ENCODE results near the gene FAIM. TPM values are rescaled to one million over a fixed set of nuclear protein-coding genes. Genes with fewer than 3 reads are reported as not detected.
"Not testable (repeated sequence)": the region's sequence is repeated elsewhere in the genome, so short reads cannot be mapped to it uniquely, and the experiment has no call there.

The FAIM gene
- 11.5 TPM for total RNA-seq
- long read RNA-seq, transcript FAIM-204 (5 exons, 946 nt) = major isoform, 10 of 13 reads
- long read RNA-seq, partial matches to known transcripts = 1 of 13 reads
- long read RNA-seq, other reads (novel, unspliced or antisense) = 1 of 13 reads

- Histone ChIP-seq H3K27ac (peak within 1 kb of the TSS; percentile 98), H3K4me1 (peaks cover 4% of the 10 kb centered on the region), H3K27me3 (no peaks in the 10 kb centered on the region), H3K4me3 (peak within 1 kb of the TSS; percentile 74), H3K36me3 (no peaks in the 10 kb centered on the region), H3K9me3 (no peaks in the 10 kb centered on the region)
- intact Hi-C loops (cut with DNase I) = no loop called here
- DNase-seq = peak; percentile 92
- ATAC-seq = peak; percentile 88
- TF ChIP-seq, protein P1, sequence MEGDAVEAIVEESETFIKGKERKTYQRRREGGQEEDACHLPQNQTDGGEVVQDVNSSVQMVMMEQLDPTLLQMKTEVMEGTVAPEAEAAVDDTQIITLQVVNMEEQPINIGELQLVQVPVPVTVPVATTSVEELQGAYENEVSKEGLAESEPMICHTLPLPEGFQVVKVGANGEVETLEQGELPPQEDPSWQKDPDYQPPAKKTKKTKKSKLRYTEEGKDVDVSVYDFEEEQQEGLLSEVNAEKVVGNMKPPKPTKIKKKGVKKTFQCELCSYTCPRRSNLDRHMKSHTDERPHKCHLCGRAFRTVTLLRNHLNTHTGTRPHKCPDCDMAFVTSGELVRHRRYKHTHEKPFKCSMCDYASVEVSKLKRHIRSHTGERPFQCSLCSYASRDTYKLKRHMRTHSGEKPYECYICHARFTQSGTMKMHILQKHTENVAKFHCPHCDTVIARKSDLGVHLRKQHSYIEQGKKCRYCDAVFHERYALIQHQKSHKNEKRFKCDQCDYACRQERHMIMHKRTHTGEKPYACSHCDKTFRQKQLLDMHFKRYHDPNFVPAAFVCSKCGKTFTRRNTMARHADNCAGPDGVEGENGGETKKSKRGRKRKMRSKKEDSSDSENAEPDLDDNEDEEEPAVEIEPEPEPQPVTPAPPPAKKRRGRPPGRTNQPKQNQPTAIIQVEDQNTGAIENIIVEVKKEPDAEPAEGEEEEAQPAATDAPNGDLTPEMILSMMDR (IDR thresholded peaks at IDR 0.05) = no peak
Observed at GRCh38 chr3:138608322-138609135, at the start of gene FAIM. Gene FAIM, plus strand, starts transcription at chr3:138608771. Its CDS starts 10,956 bp downstream, at chr3:138619727.

GRCh38 chr3:138559134-138559533 is 49.4 kb upstream of the FAIM start:
- DNase-seq (no peak), ATAC-seq (no peak)
- H3K9me3 ChIP-seq = no peaks in the 10 kb centered on the region
- no peaks in the 10 kb centered on the region for H3K36me3 ChIP-seq
- TF ChIP-seq, protein P1 (IDR thresholded peaks at IDR 0.05) = no peak
- H3K27me3 ChIP-seq = no peaks in the 10 kb centered on the region
- H3K4me1 ChIP-seq = no peaks in the 10 kb centered on the region
- H3K4me3 ChIP-seq = no peak overlapping the region
- intact Hi-C loops (cut with DNase I) = no loop called here
- no peak overlapping the region for H3K27ac ChIP-seq

DNA sequence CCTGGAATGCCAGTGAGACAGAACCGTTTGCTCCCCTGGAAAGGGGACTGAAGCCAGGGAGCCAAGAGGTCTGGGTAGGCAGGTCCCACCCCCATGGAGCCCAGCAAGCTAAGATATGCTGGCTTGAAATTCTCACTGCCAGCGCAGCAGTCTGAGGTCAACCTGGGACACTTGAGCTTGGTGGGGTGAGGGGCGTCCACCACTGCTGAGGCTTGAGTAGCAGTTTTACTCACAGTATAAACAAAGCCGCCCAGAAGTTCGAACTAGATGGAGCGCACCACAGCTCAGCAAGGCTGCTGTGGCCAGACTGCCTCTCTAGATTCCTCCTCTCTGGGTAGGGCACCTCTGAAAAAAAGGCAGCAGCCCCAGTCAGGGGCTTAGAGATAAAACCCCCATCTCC is 48.1 kb upstream of the FAIM start:
- no peaks in the 10 kb centered on the region for H3K9me3 ChIP-seq
- no peaks in the 10 kb centered on the region for H3K27me3 ChIP-seq
- no peaks in the 10 kb centered on the region for H3K4me1 ChIP-seq
- H3K27ac ChIP-seq = no peak overlapping the region
- TF ChIP-seq, protein P1 (IDR thresholded peaks at IDR 0.05) = no peak
- ATAC-seq (peak; percentile 65), DNase-seq (no peak)
- no peak overlapping the region for H3K4me3 ChIP-seq
- intact Hi-C loops (cut with DNase I) = no loop called here
- no peaks in the 10 kb centered on the region for H3K36me3 ChIP-seq

GRCh38 chr3:138562902-138563301 is 45.7 kb upstream of the FAIM start:
- intact Hi-C loops (cut with DNase I) = not testable (repeated sequence)

DNA sequence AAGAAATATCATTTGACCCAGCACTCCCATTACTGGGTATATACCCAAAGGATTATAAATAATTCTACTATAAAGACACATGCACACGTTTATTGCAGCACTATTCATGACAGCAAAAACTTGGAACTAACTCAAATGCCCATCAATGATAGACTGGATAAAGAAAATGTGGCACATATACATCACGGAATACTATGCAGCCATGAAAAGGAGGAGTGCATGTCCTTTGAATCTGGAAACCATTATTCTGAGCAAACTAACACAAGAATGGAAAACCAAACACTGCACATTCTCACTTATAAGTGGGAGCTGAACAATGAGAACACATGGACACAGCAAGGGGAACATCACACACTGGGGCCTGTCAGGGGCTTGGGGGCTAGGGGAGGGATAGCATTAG is 42.3 kb upstream of the FAIM start:
- ATAC-seq; DNase-seq; H3K27me3 ChIP-seq; H3K4me3 ChIP-seq; H3K27ac ChIP-seq; H3K36me3 ChIP-seq; H3K9me3 ChIP-seq; intact Hi-C loops (cut with DNase I); H3K4me1 ChIP-seq: not testable (repeated sequence)

More at GRCh38 chr3:138562902-138563301, 45.7 kb upstream of the FAIM start:
- H3K27ac ChIP-seq = peak overlapping the region; percentile 52
- DNase-seq, H3K9me3 ChIP-seq, H3K4me1 ChIP-seq, H3K4me3 ChIP-seq, H3K36me3 ChIP-seq, H3K27me3 ChIP-seq, ATAC-seq: not testable (repeated sequence)

- no peaks in the 10 kb centered on the region for H3K27me3 ChIP-seq
- ATAC-seq = peak; percentile 43
Observed at GRCh38 chr3:138567403-138567802, 41.2 kb upstream of the FAIM start.

More at GRCh38 chr3:138567403-138567802, 41.2 kb upstream of the FAIM start:
- no peak for DNase-seq
- intact Hi-C loops (cut with DNase I) = no loop called here
- no peaks in the 10 kb centered on the region for H3K4me1 ChIP-seq
- no peaks in the 10 kb centered on the region for H3K36me3 ChIP-seq
- TF ChIP-seq, protein P1 (IDR thresholded peaks at IDR 0.05) = no peak
- H3K27ac ChIP-seq = no peak overlapping the region
- no peak overlapping the region for H3K4me3 ChIP-seq
- H3K9me3 ChIP-seq = no peaks in the 10 kb centered on the region

Measured in upper lobe of right lung (tissue), 1 donor.